Calu3 (cell line): ENCODE results near the gene NKD2. TPM values are rescaled to one million over a fixed set of nuclear protein-coding genes. Genes with fewer than 3 reads are reported as not detected.
"Not testable (repeated sequence)": the region's sequence is repeated elsewhere in the genome, so short reads cannot be mapped to it uniquely, and the experiment has no call there.

Experiments
- BruUV-seq: library from RNA; stranded (reverse); fragments of 400-500 nt; replicated peaks from 2 replicates; lab custom pipeline; 2021; lab: Mats Ljungman, UMichigan
- CTCF ChIA-PET: fragments of 300-600 bp; sonication (Branson Sonifier 250); formaldehyde crosslinking; loops from one replicate; lab custom pipeline; 2022; ENCODE audit warnings: antibody characterized with exemption; lab: Charles Lee
- DNase-seq: peaks from one replicate; pipeline ENCODE4 v3.0.0; 2022
- H3K27ac Mint-ChIP-seq: one replicate; pipeline ENCODE4 v1.8.0; 2022; ENCODE audit warnings: mixed read lengths; ENCODE audit not compliant: unreplicated experiment
- H3K27me3 Mint-ChIP-seq: one replicate; pipeline ENCODE4 v1.8.0; 2022; ENCODE audit warnings: mixed read lengths; ENCODE audit not compliant: unreplicated experiment
- H3K36me3 Mint-ChIP-seq: one replicate; pipeline ENCODE4 v1.8.0; 2022; ENCODE audit warnings: mild to moderate bottlenecking, moderate library complexity, mixed read lengths; ENCODE audit not compliant: insufficient read depth, unreplicated experiment
- H3K4me1 Mint-ChIP-seq: one replicate; pipeline ENCODE4 v1.8.0; 2022; ENCODE audit warnings: mild to moderate bottlenecking, low read depth, mixed read lengths; ENCODE audit not compliant: unreplicated experiment
- H3K4me3 Mint-ChIP-seq: one replicate; pipeline ENCODE4 v1.8.0; 2022; ENCODE audit warnings: mild to moderate bottlenecking, low read depth, moderate library complexity, mixed read lengths; ENCODE audit not compliant: unreplicated experiment
- H3K9me3 Mint-ChIP-seq: one replicate; pipeline ENCODE4 v1.8.0; 2022; ENCODE audit warnings: low read depth, mixed read lengths; ENCODE audit not compliant: unreplicated experiment
- intact Hi-C: fragments of 100-400 bp; cut with micrococcal nuclease; formaldehyde crosslinking; loops from one replicate; pipeline ENCODE4 v1.10.0; 2022; ENCODE audit not compliant: unreplicated experiment
- total RNA-seq: library from RNA; stranded (reverse); gene quantifications from 2 replicates; pipeline ENCODE4 v1.2.3, GENCODE V29; 2022
- TF ChIP-seq, protein P1 (sequence below): fragments of 200-600 bp; IDR thresholded peaks from one replicate; pipeline ENCODE4 v1.8.0; 2022; ENCODE audit warnings: antibody characterized with exemption; ENCODE audit not compliant: unreplicated experiment

NKD2 gene
- total RNA-seq, 1 experiment from 2014 or later, result 0.47 TPM

DNA sequence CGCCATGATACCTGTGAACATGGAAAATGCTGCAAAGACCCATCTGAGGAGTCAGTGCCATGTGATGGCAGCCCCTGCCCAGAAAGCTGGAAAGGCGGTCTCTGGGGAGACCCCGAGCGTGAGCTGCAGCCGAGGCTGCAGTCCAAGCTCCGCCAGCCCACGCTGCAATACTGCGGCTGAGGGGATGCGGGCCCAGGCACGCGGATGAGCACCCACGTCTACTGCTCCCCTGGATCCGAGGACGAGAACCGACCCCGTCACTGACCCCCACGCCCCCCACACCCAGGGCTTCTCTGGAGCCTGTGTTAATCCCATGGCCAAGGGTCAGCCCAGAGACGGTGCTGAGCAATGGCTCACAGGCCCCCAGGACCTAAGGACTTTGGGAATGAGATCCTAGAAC lies 70.9 kb downstream of the NKD2 start:
- TF ChIP-seq, protein P1, sequence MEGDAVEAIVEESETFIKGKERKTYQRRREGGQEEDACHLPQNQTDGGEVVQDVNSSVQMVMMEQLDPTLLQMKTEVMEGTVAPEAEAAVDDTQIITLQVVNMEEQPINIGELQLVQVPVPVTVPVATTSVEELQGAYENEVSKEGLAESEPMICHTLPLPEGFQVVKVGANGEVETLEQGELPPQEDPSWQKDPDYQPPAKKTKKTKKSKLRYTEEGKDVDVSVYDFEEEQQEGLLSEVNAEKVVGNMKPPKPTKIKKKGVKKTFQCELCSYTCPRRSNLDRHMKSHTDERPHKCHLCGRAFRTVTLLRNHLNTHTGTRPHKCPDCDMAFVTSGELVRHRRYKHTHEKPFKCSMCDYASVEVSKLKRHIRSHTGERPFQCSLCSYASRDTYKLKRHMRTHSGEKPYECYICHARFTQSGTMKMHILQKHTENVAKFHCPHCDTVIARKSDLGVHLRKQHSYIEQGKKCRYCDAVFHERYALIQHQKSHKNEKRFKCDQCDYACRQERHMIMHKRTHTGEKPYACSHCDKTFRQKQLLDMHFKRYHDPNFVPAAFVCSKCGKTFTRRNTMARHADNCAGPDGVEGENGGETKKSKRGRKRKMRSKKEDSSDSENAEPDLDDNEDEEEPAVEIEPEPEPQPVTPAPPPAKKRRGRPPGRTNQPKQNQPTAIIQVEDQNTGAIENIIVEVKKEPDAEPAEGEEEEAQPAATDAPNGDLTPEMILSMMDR, result no peak
- Mint-ChIP-seq H3K9me3 (no peaks in the 10 kb centered on the region), H3K27ac (no peak overlapping the region), H3K27me3 (no peaks in the 10 kb centered on the region), H3K4me1 (no peaks in the 10 kb centered on the region), H3K36me3 (peaks cover 29% of the 10 kb centered on the region), H3K4me3 (no peak overlapping the region)
- no peak for DNase-seq
- intact Hi-C loops, result no loop called here
- BruUV-seq, result no TSS peak
- CTCF ChIA-PET, result no interaction called here

DNA sequence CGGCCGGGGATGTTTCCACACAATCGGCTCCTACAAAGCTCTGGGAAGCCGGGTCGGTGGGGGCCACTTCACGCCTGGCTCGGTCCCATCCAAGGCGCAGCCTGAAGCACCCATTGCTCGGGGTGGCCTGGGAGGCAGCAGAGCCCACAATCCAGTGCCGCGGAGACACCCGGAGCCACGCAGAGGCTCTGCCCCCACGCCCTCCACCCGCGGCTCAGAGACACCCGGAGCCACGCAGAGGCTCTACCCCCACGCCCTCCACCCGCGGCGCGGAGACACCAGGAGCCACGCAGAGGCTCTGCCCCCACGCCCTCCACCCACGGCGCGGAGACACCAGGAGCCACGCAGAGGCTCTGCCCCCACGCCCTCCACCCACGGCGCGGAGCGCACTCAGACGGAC lies 71.4 kb downstream of the NKD2 start:
- H3K27ac Mint-ChIP-seq, result no peak overlapping the region
- intact Hi-C loops, result no loop called here
- no peaks in the 10 kb centered on the region for H3K4me1 Mint-ChIP-seq
- CTCF ChIA-PET, result no interaction called here
- DNase-seq, result no peak
- H3K36me3 Mint-ChIP-seq, result peaks cover 33% of the 10 kb centered on the region
- no peaks in the 10 kb centered on the region for H3K9me3 Mint-ChIP-seq
- TF ChIP-seq, protein P1, result no peak
- no TSS peak for BruUV-seq
- H3K27me3 Mint-ChIP-seq, result no peaks in the 10 kb centered on the region
- H3K4me3 Mint-ChIP-seq, result no peak overlapping the region

DNA sequence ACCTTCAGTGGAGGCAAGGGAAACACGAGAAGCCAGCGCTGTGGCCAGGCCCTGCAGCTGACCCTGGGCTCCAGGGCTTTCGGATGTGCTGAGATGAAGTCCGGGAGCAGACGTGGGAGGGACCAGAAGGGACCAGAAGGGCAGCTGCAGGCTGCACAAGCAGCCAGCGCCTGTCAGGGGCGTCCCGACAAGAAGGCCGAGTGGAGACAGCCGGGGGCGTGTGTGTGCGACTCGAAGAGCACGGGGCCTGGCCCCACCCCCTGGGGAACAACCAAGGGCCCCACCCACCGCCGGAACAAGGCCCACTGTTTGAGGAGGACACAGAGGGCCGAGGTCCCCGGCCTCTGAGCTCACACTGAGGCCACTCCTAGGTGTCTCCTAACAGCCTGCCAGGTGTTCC lies 71.8 kb downstream of the NKD2 start:
- CTCF ChIA-PET, result no interaction called here
- Mint-ChIP-seq H3K27ac (no peak overlapping the region), H3K9me3 (no peaks in the 10 kb centered on the region), H3K4me3 (no peak overlapping the region), H3K36me3 (peaks cover 30% of the 10 kb centered on the region), H3K4me1 (no peaks in the 10 kb centered on the region), H3K27me3 (no peaks in the 10 kb centered on the region)
- intact Hi-C loops, result no loop called here
- DNase-seq, result no peak
- no TSS peak for BruUV-seq
- TF ChIP-seq, protein P1, result no peak

DNA sequence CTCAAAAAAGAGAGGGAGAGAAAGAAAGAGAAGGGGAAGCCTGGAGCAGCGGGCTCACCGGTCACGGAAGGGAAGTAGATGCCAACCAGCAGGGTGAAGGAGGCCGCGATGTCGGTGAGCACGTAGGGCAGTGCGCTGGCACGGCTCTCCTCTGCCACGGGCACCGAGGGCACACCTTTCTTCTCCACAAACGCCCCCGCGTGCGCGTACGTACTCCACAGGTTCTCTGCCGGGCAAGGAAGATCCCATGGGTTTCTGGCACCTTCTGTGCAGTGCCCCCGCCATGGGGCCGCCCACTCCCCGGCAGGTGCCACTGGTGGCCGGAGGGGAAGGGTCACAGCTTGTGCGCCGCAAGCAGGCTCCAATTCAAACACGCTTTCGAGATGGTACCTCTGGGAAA lies 72.9 kb downstream of the NKD2 start:
- no TSS peak for BruUV-seq
- intact Hi-C loops, result no loop called here
- Mint-ChIP-seq H3K27ac (no peak overlapping the region), H3K9me3 (no peaks in the 10 kb centered on the region), H3K4me3 (no peak overlapping the region), H3K27me3 (no peaks in the 10 kb centered on the region), H3K4me1 (no peaks in the 10 kb centered on the region), H3K36me3 (peaks cover 31% of the 10 kb centered on the region)
- DNase-seq, result no peak
- CTCF ChIA-PET, result no interaction called here
- TF ChIP-seq, protein P1, result no peak

DNA sequence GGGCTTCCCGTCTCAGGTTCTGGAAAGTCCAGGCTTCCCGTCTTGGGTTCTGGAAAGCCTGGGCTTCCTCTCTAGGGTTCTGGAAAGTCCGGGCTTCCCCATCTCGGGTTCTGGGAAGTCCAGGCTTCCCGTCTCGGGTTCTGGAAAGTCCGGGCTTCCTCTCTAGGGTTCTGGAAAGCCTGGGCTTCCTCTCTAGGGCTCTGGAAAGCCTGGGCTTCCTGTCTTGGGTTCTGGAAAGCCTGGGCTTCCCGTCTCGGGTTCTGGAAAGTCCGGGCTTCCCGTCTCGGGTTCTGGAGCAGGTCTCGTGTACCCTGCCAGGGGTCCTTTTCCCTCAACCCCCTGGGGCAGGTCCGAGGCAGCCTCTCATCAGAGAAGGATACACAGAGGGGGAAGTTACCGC lies 74.4 kb downstream of the NKD2 start:
- peaks cover 31% of the 10 kb centered on the region for H3K36me3 Mint-ChIP-seq
- BruUV-seq, H3K9me3 Mint-ChIP-seq, CTCF ChIA-PET, H3K4me1 Mint-ChIP-seq, DNase-seq, H3K27ac Mint-ChIP-seq, H3K4me3 Mint-ChIP-seq, H3K27me3 Mint-ChIP-seq, intact Hi-C loops: not testable (repeated sequence)
